ENCODE results near the gene MAP1LC3C.
"Not testable (repeated sequence)": the region's sequence is repeated elsewhere in the genome, so short reads cannot be mapped to it uniquely, and the experiment has no call there.

The MAP1LC3C gene

DNA sequence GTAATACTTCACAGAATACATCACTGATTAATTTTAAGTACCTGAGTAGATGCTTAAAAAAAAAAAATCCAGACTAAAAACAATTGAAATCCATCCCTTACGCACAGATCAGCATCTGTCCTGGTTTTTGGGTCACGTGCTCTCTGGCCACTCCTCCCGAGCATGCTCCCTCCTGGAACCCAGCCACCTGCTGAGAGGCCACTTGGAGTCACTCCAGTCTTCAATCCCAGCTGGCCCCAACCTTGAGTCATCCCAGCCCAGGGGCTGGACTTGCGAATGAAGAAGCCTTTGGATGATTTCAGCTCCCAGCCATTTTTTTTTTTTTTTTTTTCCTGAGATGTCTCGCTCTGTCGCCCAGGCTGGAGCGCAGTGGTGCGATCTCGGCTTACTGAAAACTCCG is 8.9 kb downstream of the MAP1LC3C start:
- DNase-seq, result peak; percentile 92

DNA sequence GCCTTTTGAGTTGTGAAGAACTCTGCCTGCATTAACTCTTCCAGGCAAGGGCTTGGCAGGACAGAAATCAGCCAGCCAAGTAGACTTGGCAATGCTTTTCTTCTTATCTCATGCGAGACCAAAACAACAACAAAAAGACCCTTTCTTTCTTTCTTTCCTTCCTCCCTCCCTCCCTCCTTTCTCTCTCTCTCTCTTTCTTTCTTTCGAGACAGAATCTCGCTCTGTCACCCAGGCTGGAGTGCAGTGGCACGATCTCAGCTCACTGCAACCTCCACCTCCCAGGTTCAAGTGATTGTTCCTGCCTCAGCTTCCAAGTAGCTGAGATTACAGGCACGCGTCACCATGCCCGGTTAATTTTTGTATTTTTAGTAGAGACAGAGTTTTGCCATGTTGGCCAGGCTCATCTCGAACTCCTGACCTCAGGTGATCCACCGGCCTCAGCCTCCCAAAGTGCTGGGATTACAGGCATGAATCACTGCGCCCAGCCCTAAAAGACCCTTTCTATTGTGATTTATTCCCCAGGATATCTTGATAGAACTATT is 10.4 kb downstream of the MAP1LC3C start:
- not testable (repeated sequence) for DNase-seq

DNA sequence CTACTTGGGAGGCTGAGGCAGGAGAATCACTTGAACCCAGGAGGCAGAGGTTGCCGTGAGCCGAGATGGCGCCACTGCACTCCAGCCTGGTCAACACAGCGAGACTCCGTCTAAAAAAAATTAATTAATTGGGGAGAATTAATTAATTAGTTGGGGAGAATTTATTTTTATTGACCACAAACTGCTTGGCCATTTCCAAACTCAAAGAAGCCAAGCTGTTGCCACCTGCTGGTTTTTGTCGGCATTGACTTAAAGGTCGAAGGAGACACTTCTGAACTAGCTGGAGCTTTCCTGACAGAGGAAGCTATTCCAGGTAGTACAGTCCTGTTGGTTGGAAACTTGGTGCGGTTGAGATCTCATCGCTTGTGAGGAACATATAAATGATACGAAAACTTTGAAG is 13.1 kb downstream of the MAP1LC3C start:
- DNase-seq, result no peak

DNA sequence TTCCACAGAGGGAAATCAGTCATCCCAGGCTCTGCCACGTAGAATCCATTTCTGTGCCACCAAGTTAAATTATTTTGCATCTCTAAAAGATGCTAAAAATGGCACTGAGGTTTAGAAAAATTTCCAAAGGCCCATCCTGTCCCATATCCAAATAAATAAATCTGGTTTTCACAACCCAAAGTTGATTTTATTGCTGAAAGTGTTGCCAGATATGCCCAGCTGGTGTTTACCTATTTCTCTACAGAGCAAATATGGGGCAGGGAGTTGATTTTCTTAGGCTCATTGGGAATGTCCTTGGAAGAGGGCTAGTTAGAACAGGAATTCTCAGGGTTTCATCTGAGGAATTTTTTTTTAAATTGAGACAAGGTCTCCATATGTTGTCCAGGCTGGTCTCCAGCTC is 19.0 kb downstream of the MAP1LC3C start:
- DNase-seq, result no peak

DNA sequence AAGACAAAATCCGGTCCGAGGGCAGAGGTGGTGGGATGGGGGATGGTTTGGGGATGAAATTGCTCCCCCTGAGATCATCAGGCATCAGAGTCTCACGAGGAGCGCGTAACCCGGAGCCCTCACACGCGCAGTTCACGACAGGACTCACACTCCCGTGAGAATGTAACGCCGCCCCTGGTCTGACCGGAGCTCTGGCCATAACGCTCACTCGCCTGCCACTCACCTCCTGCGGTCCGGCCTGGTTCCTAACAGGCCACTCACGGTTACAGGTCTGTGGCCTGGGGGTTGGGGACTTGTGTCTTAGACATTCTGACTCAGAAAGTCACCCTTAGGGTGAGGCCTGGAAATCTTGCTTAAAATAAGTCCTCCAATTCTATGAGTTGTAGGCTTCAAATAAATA is 19.8 kb downstream of the MAP1LC3C start:
- no peak for DNase-seq

DNA sequence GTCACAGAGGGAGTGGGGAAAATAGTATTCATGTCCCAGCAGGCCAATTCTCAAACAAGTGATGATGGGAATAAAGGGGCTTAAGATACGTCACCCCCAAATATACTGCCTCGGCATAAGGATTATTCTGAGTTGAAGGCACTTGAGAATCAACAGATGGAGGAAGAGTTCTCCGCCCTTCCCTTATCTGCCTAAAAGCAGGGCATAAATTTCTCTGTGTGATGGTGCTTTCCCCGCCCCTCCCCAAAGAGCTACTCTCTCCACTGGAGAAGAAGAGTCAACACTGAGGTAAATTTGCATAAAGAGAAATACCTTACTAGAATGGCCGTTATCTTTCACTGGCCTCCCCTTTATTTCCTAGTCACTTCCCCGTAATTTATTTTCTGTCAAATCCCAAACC is 22.7 kb downstream of the MAP1LC3C start:
- no peak for DNase-seq

DNA sequence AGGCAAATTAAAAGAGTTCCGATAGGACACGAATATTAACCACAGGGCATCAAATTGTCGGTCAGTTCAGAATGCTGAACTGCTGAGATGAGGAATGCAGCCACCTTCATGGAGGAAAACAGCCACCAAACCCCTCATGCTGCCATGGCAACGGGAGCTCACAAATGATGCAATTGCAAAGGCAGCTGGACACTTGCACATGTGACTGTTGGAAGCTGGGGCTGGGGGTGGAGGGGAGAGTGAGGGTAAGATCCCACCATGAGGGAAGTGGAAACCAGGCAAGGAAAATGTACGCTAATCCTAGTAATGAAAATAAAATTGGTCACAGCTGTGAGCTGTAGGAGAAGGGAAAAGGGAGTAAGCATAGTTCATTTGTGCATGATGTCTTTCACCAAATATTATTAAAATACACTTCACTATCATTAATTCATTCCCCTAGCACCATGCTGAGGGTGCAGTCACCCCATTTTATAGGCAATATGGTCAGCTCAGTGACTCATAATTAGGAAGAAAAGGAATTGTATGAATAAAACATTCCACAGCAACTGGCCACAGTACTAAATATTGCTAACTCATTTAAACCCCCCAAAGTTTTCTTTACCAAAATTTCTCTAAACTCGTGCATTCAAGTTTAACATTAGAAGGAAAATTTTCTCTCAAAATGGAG is 26.1 kb downstream of the MAP1LC3C start:
- peak; percentile 80 for DNase-seq

DNA sequence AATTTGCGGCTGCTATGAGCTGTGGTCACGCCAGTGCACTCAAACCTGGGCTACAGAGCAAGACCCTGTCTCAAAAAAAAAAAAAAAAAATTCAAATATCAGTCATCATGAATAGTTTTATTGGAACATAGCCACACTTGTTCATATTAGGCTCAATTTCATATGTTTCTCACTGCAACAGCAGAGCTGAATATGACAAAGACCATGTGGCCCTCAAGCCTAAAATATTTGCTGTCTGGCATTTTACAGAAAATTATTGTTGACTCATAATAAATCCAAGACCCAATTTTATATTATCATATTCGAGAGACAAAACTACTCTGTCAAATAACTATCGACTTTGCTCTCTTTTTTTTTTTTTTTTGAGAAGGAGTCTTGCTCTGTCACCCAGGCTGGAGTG is 30.3 kb downstream of the MAP1LC3C start:
- DNase-seq, result no peak

DNA sequence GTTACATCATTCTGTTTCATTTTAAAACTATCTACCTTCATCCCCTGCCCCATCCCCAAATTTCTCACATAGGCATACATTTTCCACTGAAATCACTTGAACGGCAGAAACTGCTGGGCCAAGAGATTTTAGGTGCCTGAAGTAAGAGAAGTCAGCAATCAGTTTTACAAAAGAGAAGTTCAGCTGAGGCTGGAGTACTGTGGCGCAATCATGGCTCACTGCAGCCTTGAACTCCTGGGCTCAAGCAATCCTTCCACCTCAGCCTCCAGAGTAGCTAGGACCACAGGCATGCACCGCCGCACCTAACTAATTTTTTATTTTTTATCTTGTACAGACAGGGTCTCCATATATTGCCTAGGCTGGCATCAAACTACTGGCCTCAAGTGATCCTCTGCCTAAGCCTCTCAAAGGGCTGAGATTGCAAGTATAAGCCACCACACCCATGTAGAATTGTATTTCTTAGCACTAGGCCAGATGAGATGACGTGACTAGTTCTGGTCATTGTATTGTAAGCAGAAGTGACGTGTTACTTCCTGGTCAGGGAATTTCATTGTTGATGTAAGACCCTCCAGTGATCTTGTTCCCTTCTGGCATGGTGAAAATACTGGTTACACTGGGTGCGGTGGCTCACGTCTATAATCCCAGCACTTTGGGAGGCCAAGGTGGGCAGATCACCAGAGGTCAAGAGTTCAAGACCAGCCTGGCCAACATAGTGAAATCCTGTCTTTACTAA is 34.2 kb downstream of the MAP1LC3C start:
- DNase-seq, result no peak

DNA sequence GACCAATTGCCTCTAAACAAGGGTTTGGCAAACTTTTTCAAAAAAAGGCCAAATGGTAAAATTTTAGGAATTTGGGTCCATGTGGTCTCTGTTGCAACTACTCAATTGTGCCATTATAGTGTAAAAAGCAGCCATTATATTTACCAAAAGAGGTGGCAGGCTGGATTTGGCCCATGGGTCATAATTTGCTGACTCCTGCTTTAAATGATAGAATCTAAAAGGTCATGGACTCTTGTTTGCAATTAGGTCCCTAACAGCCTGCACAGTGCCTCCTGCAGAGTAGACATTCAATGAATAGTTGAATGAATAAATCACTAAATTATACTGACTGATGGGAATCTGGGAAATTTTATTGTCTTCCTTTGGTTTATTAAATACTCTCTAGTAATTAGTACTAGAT is 35.2 kb downstream of the MAP1LC3C start:
- no peak for DNase-seq

DNA sequence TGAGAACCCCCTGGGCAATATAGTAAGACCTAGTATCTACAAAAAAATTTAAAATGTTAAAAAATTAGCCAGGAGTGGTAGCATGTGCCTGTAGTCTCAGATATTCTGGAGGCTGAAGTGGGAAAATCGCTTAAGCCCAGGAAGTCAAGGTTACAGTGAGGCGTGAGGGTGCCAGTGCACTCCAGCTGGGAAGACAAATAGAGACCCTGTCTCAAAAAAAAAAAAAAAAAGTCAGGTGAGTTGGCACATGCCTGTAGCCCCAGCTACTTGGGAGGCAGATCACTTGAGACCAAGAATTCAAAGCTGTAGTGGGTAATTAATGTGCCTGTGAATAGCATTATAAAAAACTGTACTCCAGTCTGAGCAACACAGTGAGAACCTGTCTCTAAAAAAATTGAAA is 36.7 kb downstream of the MAP1LC3C start:
- DNase-seq, result no peak

DNA sequence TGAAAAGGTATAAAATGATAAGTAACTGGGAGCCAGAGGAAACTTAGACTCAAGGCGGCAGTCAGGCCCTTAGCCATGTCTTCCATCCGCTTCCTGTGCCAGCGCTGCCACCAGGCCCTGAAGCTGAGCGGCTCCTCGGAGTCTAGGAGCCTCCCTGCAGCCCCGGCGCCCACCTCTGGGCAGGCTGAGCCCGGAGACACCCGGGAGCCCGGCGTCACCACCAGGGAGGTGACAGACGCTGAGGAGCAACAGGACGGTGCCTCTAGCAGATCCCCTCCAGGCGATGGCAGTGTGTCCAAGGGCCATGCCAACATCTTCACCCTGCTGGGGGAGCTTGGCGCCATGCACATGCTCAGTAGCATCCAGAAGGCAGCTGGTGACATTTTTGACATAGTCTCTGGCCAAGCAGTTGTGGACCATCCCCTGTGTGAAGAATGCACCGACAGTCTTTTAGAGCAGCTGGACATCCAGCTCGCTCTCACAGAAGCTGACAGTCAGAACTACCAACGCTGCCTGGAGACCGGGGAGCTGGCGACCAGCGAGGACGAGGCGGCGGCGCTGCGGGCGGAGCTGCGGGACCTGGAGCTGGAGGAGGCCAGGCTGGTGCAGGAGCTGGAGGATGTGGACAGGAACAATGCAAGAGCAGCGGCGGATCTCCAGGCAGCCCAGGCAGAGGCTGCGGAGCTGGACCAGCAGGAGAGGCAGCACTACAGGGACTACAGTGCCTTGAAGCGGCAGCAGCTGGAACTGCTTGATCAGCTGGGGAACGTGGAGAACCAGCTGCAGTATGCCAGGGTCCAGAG is 41.0 kb downstream of the MAP1LC3C start, which contains the start of gene BECN2:
Gene BECN2, plus strand, starts transcription at position 76 of the 803 bp plus-strand sequence. Its CDS starts 0 bp downstream, at position 76.
- no peak for DNase-seq

DNA sequence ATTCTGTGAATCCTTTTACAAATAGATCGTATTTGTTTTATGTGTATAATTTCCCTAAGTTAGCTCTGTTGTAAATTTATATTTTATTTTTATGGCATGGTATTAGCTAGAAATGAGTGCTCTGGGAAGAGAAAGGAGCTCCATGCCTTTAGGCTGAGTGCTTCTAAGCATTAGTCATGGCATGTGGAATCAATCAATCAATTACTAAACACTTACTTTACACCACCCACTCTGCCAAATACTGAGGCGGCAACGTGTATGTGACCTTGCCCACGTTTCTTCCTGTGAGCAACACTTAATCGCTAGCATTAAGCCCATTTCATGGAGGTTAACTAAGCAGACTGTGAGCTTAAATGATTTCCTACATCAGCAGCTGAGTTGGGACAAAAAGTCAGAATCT is 48.5 kb downstream of the MAP1LC3C start:
- no peak for DNase-seq

DNA sequence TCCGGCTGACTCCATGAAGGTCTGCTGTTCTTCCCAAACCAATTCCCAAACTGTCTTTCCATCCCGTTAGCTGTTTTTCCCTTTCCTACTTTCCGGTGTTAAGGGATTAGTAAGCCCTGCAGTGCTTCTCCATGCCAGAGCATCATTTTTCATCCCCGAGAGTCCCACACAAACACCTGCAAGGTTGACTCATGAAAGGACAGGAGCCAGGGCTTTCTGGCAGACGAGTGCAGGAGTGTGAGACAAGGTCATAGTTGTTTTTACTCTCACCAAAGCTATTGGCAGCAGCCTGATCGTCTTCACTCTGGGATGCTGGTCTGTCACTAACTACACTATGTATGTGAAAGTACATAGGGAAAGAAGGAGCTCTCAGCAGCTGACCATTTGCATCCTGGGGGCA is 51.5 kb downstream of the MAP1LC3C start:
- peak; percentile 75 for DNase-seq
